Neutrophil (primary cell): ENCODE data around the gene HAAO.

ENCODE experiments used
- H3K27ac ChIP-seq: fragments of 200-600 bp; sonication (generic); 2 replicates; pipeline ENCODE4 v1.5.1; 2016; ENCODE audit warnings: mild to moderate bottlenecking, moderate library complexity
- H3K27me3 ChIP-seq: fragments of 200-600 bp; sonication (generic); 2 replicates; pipeline ENCODE4 v1.6.0; 2016; ENCODE audit warnings: mild to moderate bottlenecking
- H3K36me3 ChIP-seq: fragments of 200-600 bp; sonication (generic); 2 replicates; pipeline ENCODE4 v1.5.1; 2017
- H3K4me1 ChIP-seq, 2 experiments: fragments of 200-600 bp in 1 of 2; sonication (generic) in 1 of 2; 1 replicate in 1 of 2; 2 replicates in 1 of 2; pipeline versions ENCODE4 v1.5.1 to v1.6.1; 2013 to 2016; ENCODE audit warnings: low read depth in 1 of 2, low read length in 1 of 2, mild to moderate bottlenecking in 1 of 2, moderate library complexity in 1 of 2; ENCODE audit not compliant: control insufficient read depth in 1 of 2, insufficient read depth in 1 of 2
- H3K4me3 ChIP-seq, 2 experiments: fragments of 200-600 bp in 1 of 2; sonication (generic) in 1 of 2; 1 replicate in 1 of 2; 2 replicates in 1 of 2; pipeline ENCODE4 v1.5.1; 2013 to 2016; ENCODE audit warnings: low read depth in 1 of 2, low read length in 1 of 2, mild to moderate bottlenecking in 1 of 2, moderate library complexity in 1 of 2
- H3K9me3 ChIP-seq: fragments of 200-600 bp; sonication (generic); 2 replicates; pipeline ENCODE4 v1.5.1; 2016
- TF ChIP-seq, protein P1 (sequence below): fragments of 200-600 bp; sonication (generic); IDR thresholded peaks from 2 replicates; pipeline ENCODE4 v1.5.1; 2016; ENCODE audit warnings: antibody characterized with exemption

The HAAO gene

GRCh38 chr2:42810971-42811811, 18.8 kb upstream of the HAAO start:
- Histone ChIP-seq H3K36me3 (no peaks in the 10 kb centered on the region), H3K4me1 (peaks cover 19 to 21% of the 10 kb centered on the region in 2 experiments), H3K27me3 (peaks cover 10% of the 10 kb centered on the region), H3K9me3 (peaks cover 13% of the 10 kb centered on the region), H3K4me3 (peak overlapping the region; percentile 60 to 83), H3K27ac (peak overlapping the region; percentile 97)
- TF ChIP-seq, protein P1, sequence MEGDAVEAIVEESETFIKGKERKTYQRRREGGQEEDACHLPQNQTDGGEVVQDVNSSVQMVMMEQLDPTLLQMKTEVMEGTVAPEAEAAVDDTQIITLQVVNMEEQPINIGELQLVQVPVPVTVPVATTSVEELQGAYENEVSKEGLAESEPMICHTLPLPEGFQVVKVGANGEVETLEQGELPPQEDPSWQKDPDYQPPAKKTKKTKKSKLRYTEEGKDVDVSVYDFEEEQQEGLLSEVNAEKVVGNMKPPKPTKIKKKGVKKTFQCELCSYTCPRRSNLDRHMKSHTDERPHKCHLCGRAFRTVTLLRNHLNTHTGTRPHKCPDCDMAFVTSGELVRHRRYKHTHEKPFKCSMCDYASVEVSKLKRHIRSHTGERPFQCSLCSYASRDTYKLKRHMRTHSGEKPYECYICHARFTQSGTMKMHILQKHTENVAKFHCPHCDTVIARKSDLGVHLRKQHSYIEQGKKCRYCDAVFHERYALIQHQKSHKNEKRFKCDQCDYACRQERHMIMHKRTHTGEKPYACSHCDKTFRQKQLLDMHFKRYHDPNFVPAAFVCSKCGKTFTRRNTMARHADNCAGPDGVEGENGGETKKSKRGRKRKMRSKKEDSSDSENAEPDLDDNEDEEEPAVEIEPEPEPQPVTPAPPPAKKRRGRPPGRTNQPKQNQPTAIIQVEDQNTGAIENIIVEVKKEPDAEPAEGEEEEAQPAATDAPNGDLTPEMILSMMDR, result no peak

- H3K27me3 ChIP-seq, result peaks cover 10% of the 10 kb centered on the region
- TF ChIP-seq, protein P1, result no peak
Observed at GRCh38 chr2:42810121-42810970, 18.0 kb upstream of the HAAO start.

DNA sequence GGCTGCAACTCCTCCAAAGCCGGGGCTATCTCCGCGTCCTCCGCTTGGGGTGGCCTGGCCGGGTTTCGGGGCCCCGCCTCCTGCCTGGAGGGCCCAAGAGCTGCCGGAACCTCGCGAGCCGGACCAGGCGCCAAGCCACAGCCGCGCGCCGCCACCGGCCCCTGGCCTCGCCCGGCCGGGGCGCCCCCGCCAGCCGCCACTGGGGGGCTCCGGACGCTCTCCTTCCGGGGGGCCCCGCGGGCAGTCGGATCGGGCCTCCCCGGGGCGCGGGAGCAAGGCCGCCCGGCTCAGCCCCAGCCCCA, 17.4 kb upstream of the HAAO start:
- Histone ChIP-seq H3K9me3 (peaks cover 12% of the 10 kb centered on the region), H3K4me3 (peak overlapping the region; percentile 60 to 83), H3K36me3 (no peaks in the 10 kb centered on the region), H3K27ac (peak overlapping the region; percentile 97), H3K27me3 (peaks cover 10% of the 10 kb centered on the region), H3K4me1 (peaks cover 27% of the 10 kb centered on the region in 2 experiments)
- TF ChIP-seq, protein P1, result peak; percentile 62

More at GRCh38 chr2:42810121-42810970, 18.0 kb upstream of the HAAO start:
- H3K27ac ChIP-seq, result peak overlapping the region; percentile 97
- H3K4me1 ChIP-seq, result peaks cover 21% of the 10 kb centered on the region in 2 experiments
- no peaks in the 10 kb centered on the region for H3K36me3 ChIP-seq
- H3K9me3 ChIP-seq, result peaks cover 13% of the 10 kb centered on the region
- H3K4me3 ChIP-seq, result peak overlapping the region; percentile 60 to 83

DNA sequence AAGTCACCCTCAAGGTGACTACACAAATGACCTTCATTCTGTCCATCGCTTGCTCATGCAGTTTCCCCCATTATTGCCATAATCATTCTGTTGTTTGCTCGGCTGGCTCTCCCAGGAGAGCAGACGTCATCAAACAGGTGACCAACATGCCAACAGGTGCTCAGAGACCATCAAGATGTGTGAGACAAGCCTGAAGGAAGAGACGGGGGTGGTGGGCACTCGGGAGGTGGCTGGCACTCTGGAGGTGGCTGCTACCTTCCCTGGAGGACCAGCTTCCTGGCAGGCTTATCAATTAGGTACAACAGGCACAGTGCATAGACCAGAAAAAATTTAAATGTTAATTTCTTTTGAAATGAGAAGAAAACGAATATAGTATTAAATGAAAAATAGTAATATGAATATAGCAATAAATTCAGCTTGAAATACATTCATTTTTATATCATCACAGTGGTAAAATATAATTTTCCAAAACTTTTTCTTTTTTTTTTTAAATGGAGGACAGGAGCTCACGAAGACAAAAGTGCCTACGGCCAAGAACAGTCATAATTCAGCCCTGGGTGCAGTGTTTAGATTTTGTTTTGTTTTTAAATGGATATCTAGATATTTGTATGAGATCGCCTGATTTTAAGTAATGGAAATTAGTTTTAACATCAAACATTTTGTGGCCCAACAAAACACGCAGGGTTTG, 16.9 kb upstream of the HAAO start:
- no peaks in the 10 kb centered on the region for H3K36me3 ChIP-seq
- TF ChIP-seq, protein P1, result no peak
- H3K4me1 ChIP-seq, result peaks cover 32% of the 10 kb centered on the region in 2 experiments
- peaks cover 7% of the 10 kb centered on the region for H3K9me3 ChIP-seq
- peak overlapping the region; percentile 60 to 83 for H3K4me3 ChIP-seq
- peaks cover 10% of the 10 kb centered on the region for H3K27me3 ChIP-seq
- H3K27ac ChIP-seq, result peak overlapping the region; percentile 97

DNA sequence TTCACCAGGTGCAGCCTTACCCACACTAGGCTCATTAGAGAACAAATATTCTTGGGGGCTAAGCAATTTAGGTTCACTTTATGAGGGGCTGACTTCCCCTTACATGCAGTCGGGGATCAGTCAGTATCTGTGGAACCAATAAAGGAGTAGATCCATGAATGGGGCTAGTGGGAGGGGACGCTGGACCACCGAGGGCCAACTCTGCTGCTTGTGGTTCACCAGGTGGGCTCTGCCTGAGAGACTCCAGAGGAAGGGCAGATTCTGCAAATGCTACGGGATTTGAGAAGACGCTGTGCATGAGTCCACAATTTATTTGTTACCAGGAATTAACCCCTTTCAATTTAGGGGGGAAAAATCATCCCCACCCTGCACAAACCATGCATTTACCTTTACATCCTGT, 15.9 kb upstream of the HAAO start:
- H3K9me3 ChIP-seq, result no peaks in the 10 kb centered on the region
- H3K27ac ChIP-seq, result no peak overlapping the region
- H3K4me1 ChIP-seq, result peaks cover 36 to 38% of the 10 kb centered on the region in 2 experiments
- H3K4me3 ChIP-seq, result no peak overlapping the region
- TF ChIP-seq, protein P1, result no peak
- no peaks in the 10 kb centered on the region for H3K36me3 ChIP-seq
- peaks cover 10% of the 10 kb centered on the region for H3K27me3 ChIP-seq
